B cell (primary cell): ENCODE measurements around the gene KIRREL1. TPM values are rescaled to one million over a fixed set of nuclear protein-coding genes. Genes with fewer than 3 reads are reported as not detected.

Source experiments
- ATAC-seq: fragments of 200-7000 bp; cut with Tn5 transposase; one replicate; pipeline ENCODE4 v1.10.0; 2021; ENCODE audit warnings: low read depth, mild to moderate bottlenecking, moderate number of reproducible peaks, moderate library complexity
- CTCF ChIA-PET: fragments of 350-600 bp; sonication (Branson Sonifier 250); formaldehyde crosslinking; loops from one replicate; lab custom pipeline; 2021; ENCODE audit warnings: antibody characterized with exemption, inconsistent platforms; lab: Charles Lee
- POLR2A ChIA-PET: fragments of 350-600 bp; sonication (Branson Sonifier 250); formaldehyde crosslinking; loops from one replicate; lab custom pipeline; 2021; ENCODE audit warnings: antibody characterized with exemption; lab: Charles Lee
- DNase-seq: peaks from one replicate; pipeline ENCODE4 v3.0.0; 2013
- H2AFZ ChIP-seq: 2 replicates; pipeline ENCODE4 v1.6.1; 2012; ENCODE audit warnings: mild to moderate bottlenecking, low read depth, low read length; ENCODE audit not compliant: insufficient read depth, poor library complexity, severe bottlenecking
- H3K27ac ChIP-seq, 2 donors: 1 replicate in 1 of 2; 2 replicates in 1 of 2; pipeline ENCODE4 v1.5.1; 2012 to 2013; ENCODE audit warnings: low read length in 2 of 2, mild to moderate bottlenecking in 2 of 2, moderate library complexity in 1 of 2
- H3K27me3 ChIP-seq, 4 experiments: fragments of 200-600 bp in 1 of 4; sonication (generic) in 1 of 4; replicated peaks in 1 of 4; 1 replicate in 2 of 4; 2 replicates in 2 of 4; pipeline versions ENCODE4 v1.6.1 to v1.7.0; 2013 to 2016; ENCODE audit warnings: low read length in 3 of 4, mild to moderate bottlenecking in 2 of 4, mixed read lengths in 1 of 4, moderate library complexity in 1 of 4; ENCODE audit not compliant: insufficient read depth in 4 of 4, control insufficient read depth in 3 of 4; ENCODE audit errors: control extremely low read depth in 1 of 4
- H3K36me3 ChIP-seq, 2 experiments: replicated peaks in 1 of 2; 1 replicate in 1 of 2; 2 replicates in 1 of 2; pipeline versions ENCODE4 v1.6.1 to v1.7.1; 2013; ENCODE audit warnings: low read length in 1 of 2; ENCODE audit not compliant: insufficient read depth in 2 of 2, control insufficient read depth in 1 of 2; ENCODE audit errors: control extremely low read depth in 1 of 2, extremely low read depth in 1 of 2
- H3K4me1 ChIP-seq, 2 donors: fragments of 200-600 bp in 1 of 2; sonication (generic) in 1 of 2; 1 replicate in 1 of 2; 2 replicates in 1 of 2; pipeline versions ENCODE4 v1.5.1 to v1.6.1; 2013 to 2017; ENCODE audit warnings: low read length in 2 of 2; ENCODE audit not compliant: control insufficient read depth in 2 of 2, insufficient read depth in 2 of 2
- H3K4me2 ChIP-seq: replicated peaks from 2 replicates; pipeline ENCODE3; 2012; ENCODE audit warnings: mild to moderate bottlenecking, low read depth, low read length; ENCODE audit not compliant: poor library complexity, severe bottlenecking
- H3K4me3 ChIP-seq, 5 experiments: fragments of 200-600 bp in 1 of 5; sonication (generic) in 1 of 5; 1 replicate in 3 of 5; 2 replicates in 2 of 5; pipeline versions ENCODE4 v1.5.1 to v1.7.0; 2011 to 2016; ENCODE audit warnings: low read length in 4 of 5, mild to moderate bottlenecking in 4 of 5, low read depth in 2 of 5, control low read depth in 1 of 5, moderate library complexity in 1 of 5; ENCODE audit not compliant: insufficient read depth in 1 of 5; ENCODE audit errors: control extremely low read depth in 1 of 5, extremely low read depth in 1 of 5
- H3K79me2 ChIP-seq: fragments of 200-600 bp; sonication (generic); one replicate; pipeline ENCODE4 v1.6.0; 2016; ENCODE audit warnings: low read length; ENCODE audit not compliant: control insufficient read depth, insufficient read depth
- H3K9ac ChIP-seq: fragments of 200-600 bp; sonication (generic); 2 replicates; pipeline ENCODE4 v1.6.1; 2017; ENCODE audit warnings: mild to moderate bottlenecking, low read length, moderate library complexity
- H3K9me3 ChIP-seq, 3 donors: one replicate each; pipeline versions ENCODE4 v1.6.1 to v1.7.1; 2013; ENCODE audit warnings: low read length in 2 of 3; ENCODE audit not compliant: control insufficient read depth in 2 of 3, insufficient read depth in 1 of 3; ENCODE audit errors: control extremely low read depth in 1 of 3
- H4K20me1 ChIP-seq: 2 replicates; pipeline ENCODE4 v1.6.0; 2012; ENCODE audit warnings: mild to moderate bottlenecking, low read length; ENCODE audit not compliant: insufficient read depth, control insufficient read depth, poor library complexity, severe bottlenecking
- H3K27ac Mint-ChIP-seq: one replicate; pipeline ENCODE4 v1.8.0; 2021; ENCODE audit warnings: mixed read lengths
- H3K27me3 Mint-ChIP-seq: one replicate; pipeline ENCODE4 v1.8.0; 2021; ENCODE audit warnings: mixed read lengths
- H3K4me1 Mint-ChIP-seq: one replicate; pipeline ENCODE4 v1.8.0; 2021; ENCODE audit warnings: mixed read lengths
- H3K4me3 Mint-ChIP-seq: one replicate; pipeline ENCODE4 v1.8.0; 2021; ENCODE audit warnings: mixed read lengths
- H3K9me3 Mint-ChIP-seq: one replicate; pipeline ENCODE4 v1.8.0; 2022; ENCODE audit warnings: mixed read lengths; ENCODE audit not compliant: insufficient read depth
- CTCF ChIP-seq: fragments of 200-600 bp; IDR thresholded peaks from one replicate; pipeline ENCODE4 v1.8.0; 2022; ENCODE audit warnings: antibody characterized with exemption, mild to moderate bottlenecking
- EZH2 ChIP-seq: IDR thresholded peaks from 2 replicates; pipeline ENCODE4 v1.6.1; 2012; ENCODE audit warnings: borderline replicate concordance, low read depth, mild to moderate bottlenecking, moderate library complexity, low read length; ENCODE audit not compliant: insufficient read depth, poor library complexity, severe bottlenecking
- WGBS: methylation state at CpG from one replicate; pipeline ENCODE4 v1.1.5; 2013; ENCODE audit warnings: missing lambda C conversion rate; ENCODE audit not compliant: insufficient coverage; 5-methylcytosine and 5-hydroxymethylcytosine counted together
- intact Hi-C: fragments of 100-400 bp; cut with micrococcal nuclease; formaldehyde crosslinking; loops from one replicate; pipeline ENCODE4 v1.10.0; 2022
- polyA plus RNA-seq: library from polyadenylated mRNA; depleted of rRNA; stranded (reverse); fragments of >200 nt; gene quantifications from 2 replicates; pipeline ENCODE4 v1.2.3, GENCODE V29; 2012
- total RNA-seq, 2 donors: library from RNA; stranded (reverse); fragments of 120-200 nt in 1 of 2; gene quantifications; 1 replicate in 1 of 2; 2 replicates in 1 of 2; pipeline versions ENCODE4 v1.2.3 to v1.2.4, GENCODE V29; 2013 to 2022

KIRREL1 gene
- total and polyA plus RNA-seq, 2 donors (not counting 1 experiment from before 2014, with no cell fraction given) = not detected

GRCh38 chr1:157965584-157965983 is 27.9 kb upstream of the KIRREL1 start:
- no peaks in the 10 kb centered on the region for H4K20me1 ChIP-seq
- no peaks in the 10 kb centered on the region for H3K9me3 Mint-ChIP-seq
- intact Hi-C loops = no loop called here
- no peak overlapping the region for H2AFZ ChIP-seq
- no peak overlapping the region for H3K4me3 ChIP-seq
- ChIA-PET CTCF (interaction anchor here (1.4 to 17.2 kb wide), 2 partner anchors 26 to 155 kb away, joined by 3 to 353 read pairs; a partner anchor contains a TSS), POLR2A (no interaction called here)
- peaks cover 0 to 5% (median 5%) of the 10 kb centered on the region in 3 donors for H3K9me3 ChIP-seq
- peaks cover 21% of the 10 kb centered on the region for H3K27me3 Mint-ChIP-seq
- no peak overlapping the region for H3K4me3 Mint-ChIP-seq
- no peak for ATAC-seq
- 96% methylated on average over 8 of the region's 8 CpGs for WGBS
- no peaks in the 10 kb centered on the region for H3K4me1 ChIP-seq
- no peak overlapping the region for H3K27ac ChIP-seq
- TF ChIP-seq CTCF (no peak), EZH2 (no peak)
- H3K4me1 Mint-ChIP-seq = no peaks in the 10 kb centered on the region
- H3K36me3 ChIP-seq = no peaks in the 10 kb centered on the region
- no peak overlapping the region for H3K27ac Mint-ChIP-seq
- H3K9ac ChIP-seq = no peak overlapping the region
- H3K27me3 ChIP-seq = peaks cover 0 to 16% (median 8%) of the 10 kb centered on the region in 4 experiments
- DNase-seq = no peak
- no peak overlapping the region for H3K4me2 ChIP-seq
- H3K79me2 ChIP-seq = no peaks in the 10 kb centered on the region

GRCh38 chr1:157966031-157966537 is 27.4 kb upstream of the KIRREL1 start:
- Histone ChIP-seq H2AFZ (no peak overlapping the region), H3K27ac (no peak overlapping the region), H3K4me1 (no peaks in the 10 kb centered on the region), H3K9ac (no peak overlapping the region), H3K4me3 (no peak overlapping the region), H3K4me2 (no peak overlapping the region), H3K79me2 (no peaks in the 10 kb centered on the region), H3K27me3 (peaks cover 0 to 16% (median 8%) of the 10 kb centered on the region in 4 experiments), H3K36me3 (no peaks in the 10 kb centered on the region), H4K20me1 (no peaks in the 10 kb centered on the region), H3K9me3 (peaks cover 0 to 6% (median 6%) of the 10 kb centered on the region in 3 donors)
- ChIA-PET POLR2A (no interaction called here), CTCF (interaction anchor here (1.4 to 17.2 kb wide), 2 partner anchors 26 to 155 kb away, joined by 3 to 353 read pairs; a partner anchor contains a TSS)
- H3K27ac Mint-ChIP-seq = no peak overlapping the region
- no peak for TF ChIP-seq CTCF
- TF ChIP-seq EZH2 = no peak
- H3K9me3 Mint-ChIP-seq = no peaks in the 10 kb centered on the region
- intact Hi-C loops = no loop called here
- ATAC-seq (no peak), DNase-seq (no peak)
- peaks cover 21% of the 10 kb centered on the region for H3K27me3 Mint-ChIP-seq
- no peaks in the 10 kb centered on the region for H3K4me1 Mint-ChIP-seq
- 84% methylated on average over 6 of the region's 9 CpGs for WGBS
- no peak overlapping the region for H3K4me3 Mint-ChIP-seq
